ENCODE measurements around the gene CFAP221. TPM values are rescaled to one million over a fixed set of nuclear protein-coding genes. Genes with fewer than 3 reads are reported as not detected.

The CFAP221 gene
- total and polyA plus RNA-seq, 2 experiments from 2014 or later = 0.42 to 0.65 TPM

GRCh38 chr2:119599384-119599783 lies 55.1 kb downstream of the CFAP221 start:
- Histone ChIP-seq H3K79me2 (replicated peaks; ENCODE audit: insufficient read depth) (no peaks in the 10 kb centered on the region), H3K9me2 (ENCODE audit: insufficient read depth) (no peaks in the 10 kb centered on the region), H3F3A (replicated peaks; ENCODE audit: low read depth) (no peaks in the 10 kb centered on the region), H4K20me1 (replicated peaks; ENCODE audit: insufficient read depth) (no peaks in the 10 kb centered on the region; the same call in 1 of the 2 replicates), H3K27me3 (ENCODE audit: insufficient read depth) (no peaks in the 10 kb centered on the region), H3K4me3 (no peak overlapping the region), H3K4me2 (no peak overlapping the region), H3K36me3 (ENCODE audit: insufficient read depth) (no peaks in the 10 kb centered on the region), H2AFZ (no peak overlapping the region), H3K27ac (ENCODE audit: low read depth) (no peak overlapping the region), H3K4me1 (ENCODE audit: insufficient read depth) (peaks cover 8% of the 10 kb centered on the region)
- H3K36me3 Mint-ChIP-seq (ENCODE audit: low read depth) = no peaks in the 10 kb centered on the region
- H3K4me3 Mint-ChIP-seq = no peak overlapping the region
- peaks cover 9% of the 10 kb centered on the region for H3K4me1 Mint-ChIP-seq
- TF ChIP-seq EZH2phosphoT487 (IDR thresholded peaks at IDR 0.05; ENCODE audit: unreplicated experiment) (no peak), JUNB (IDR thresholded peaks at IDR 0.05; ENCODE audit: unreplicated experiment) (no peak), POLR2AphosphoS5 (IDR thresholded peaks at IDR 0.05; ENCODE audit: low read depth) (no peak), ZNF114 (CRISPR knock-in tag; IDR thresholded peaks at IDR 0.05) (no peak)
- H3K9me3 Mint-ChIP-seq = no peaks in the 10 kb centered on the region
- no peaks in the 10 kb centered on the region for H3K27me3 Mint-ChIP-seq (ENCODE audit: insufficient read depth, low read depth, poor library complexity)
- H3K27ac Mint-ChIP-seq = no peak overlapping the region
- DNase-seq (ENCODE audit: low spot score) (no peak), ATAC-seq (peak; percentile 60)

GRCh38 chr2:119605096-119605495 lies 60.8 kb downstream of the CFAP221 start:
- Histone ChIP-seq H3K27ac (ENCODE audit: low read depth) (no peak overlapping the region), H3K4me2 (no peak overlapping the region), H3K4me3 (no peak overlapping the region), H3F3A (replicated peaks; ENCODE audit: low read depth) (no peaks in the 10 kb centered on the region), H3K27me3 (ENCODE audit: insufficient read depth) (no peaks in the 10 kb centered on the region), H3K4me1 (ENCODE audit: insufficient read depth) (0 out of 2 replicates have a peak, but pooled peaks cover under 1% of the 10 kb centered on the region), H4K20me1 (replicated peaks; ENCODE audit: insufficient read depth) (no peaks in the 10 kb centered on the region), H3K36me3 (ENCODE audit: insufficient read depth) (no peaks in the 10 kb centered on the region), H3K9me2 (ENCODE audit: insufficient read depth) (no peaks in the 10 kb centered on the region; the same call in none of the 2 replicates), H3K79me2 (replicated peaks; ENCODE audit: insufficient read depth) (no peaks in the 10 kb centered on the region), H2AFZ (no peak overlapping the region)
- H3K36me3 Mint-ChIP-seq (ENCODE audit: low read depth) = no peaks in the 10 kb centered on the region
- H3K9me3 Mint-ChIP-seq = no peaks in the 10 kb centered on the region
- H3K27ac Mint-ChIP-seq = no peak overlapping the region
- peaks cover 3% of the 10 kb centered on the region for H3K27me3 Mint-ChIP-seq (ENCODE audit: insufficient read depth, low read depth, poor library complexity)
- ATAC-seq (no peak), DNase-seq (ENCODE audit: low spot score) (no peak)
- H3K4me3 Mint-ChIP-seq = no peak overlapping the region
- peaks cover under 1% of the 10 kb centered on the region; the same call in 2 of the 3 replicates for H3K4me1 Mint-ChIP-seq
- no peak for TF ChIP-seq ZNF114 (CRISPR knock-in tag; IDR thresholded peaks at IDR 0.05)
- no peak for TF ChIP-seq STAT1 (IDR thresholded peaks at IDR 0.05; ENCODE audit: unreplicated experiment)
- TF ChIP-seq ZNF331 (CRISPR knock-in tag; IDR thresholded peaks at IDR 0.05; ENCODE audit: low read depth) = no peak
- no peak for TF ChIP-seq JUNB (IDR thresholded peaks at IDR 0.05; ENCODE audit: unreplicated experiment)
- no peak for TF ChIP-seq CREB1 (CRISPR knock-in tag; IDR thresholded peaks at IDR 0.05; ENCODE audit: low read depth)
- TF ChIP-seq REST (IDR thresholded peaks at IDR 0.05; ENCODE audit: unreplicated experiment) = no peak
- no peak for TF ChIP-seq EZH2 (IDR thresholded peaks at IDR 0.05; ENCODE audit: low read depth, unreplicated experiment)
- no peak for TF ChIP-seq NANOG (IDR thresholded peaks at IDR 0.05; ENCODE audit: borderline replicate concordance)
- TF ChIP-seq ZNF462 (CRISPR knock-in tag; IDR thresholded peaks at IDR 0.05) = no peak
- no peak for TF ChIP-seq EZH2phosphoT487 (IDR thresholded peaks at IDR 0.05; ENCODE audit: unreplicated experiment)
- TF ChIP-seq POLR2AphosphoS5 (IDR thresholded peaks at IDR 0.05; ENCODE audit: low read depth) = no peak

Data from GM23338 (cell line).